H9 (cell line): Measurements from ENCODE around the gene CRACDL. TPM values are rescaled to one million over a fixed set of nuclear protein-coding genes. Genes with fewer than 3 reads are reported as not detected.

Experiments used
- DNase-seq: peaks from one replicate; pipeline ENCODE4 v3.0.0-alpha.2; 2017
- H2AFZ ChIP-seq: one replicate; pipeline ENCODE4 v1.6.1; 2013; ENCODE audit warnings: mild to moderate bottlenecking, low read length, control low read depth, moderate library complexity
- H2AK5ac ChIP-seq: 2 replicates; pipeline ENCODE4 v1.6.1; 2013; ENCODE audit warnings: low read length, control low read depth, mixed read lengths; ENCODE audit not compliant: insufficient read length
- H2BK120ac ChIP-seq: one replicate; pipeline ENCODE4 v1.6.1; 2013; ENCODE audit warnings: low read depth, mild to moderate bottlenecking, low read length, control low read depth, inconsistent platforms; ENCODE audit not compliant: poor library complexity, severe bottlenecking
- H2BK12ac ChIP-seq: 2 replicates; pipeline ENCODE4 v1.6.1; 2013; ENCODE audit warnings: low read length, control low read depth, mixed read lengths, low read depth; ENCODE audit not compliant: insufficient read length
- H2BK15ac ChIP-seq: 2 replicates; pipeline ENCODE4 v1.6.1; 2013; ENCODE audit warnings: low read depth, low read length, control low read depth
- H2BK20ac ChIP-seq: one replicate; pipeline ENCODE4 v1.6.1; 2013; ENCODE audit warnings: low read depth, mild to moderate bottlenecking, low read length, control low read depth, inconsistent platforms; ENCODE audit not compliant: poor library complexity, severe bottlenecking
- H2BK5ac ChIP-seq: 2 replicates; pipeline ENCODE4 v1.6.1; 2013; ENCODE audit warnings: low read length, control low read depth, mixed read lengths; ENCODE audit not compliant: insufficient read length
- H3K14ac ChIP-seq: 2 replicates; pipeline ENCODE4 v1.6.1; 2013; ENCODE audit warnings: low read length, control low read depth; ENCODE audit not compliant: insufficient read depth
- H3K18ac ChIP-seq: 2 replicates; pipeline ENCODE4 v1.6.1; 2013; ENCODE audit warnings: low read depth, mild to moderate bottlenecking, mixed read lengths, low read length, control low read depth; ENCODE audit not compliant: insufficient read length
- H3K23ac ChIP-seq: 2 replicates; pipeline ENCODE4 v1.6.1; 2013; ENCODE audit warnings: low read length, control low read depth, mixed read lengths, low read depth; ENCODE audit not compliant: insufficient read length
- H3K23me2 ChIP-seq: 2 replicates; pipeline ENCODE4 v1.6.1; 2013; ENCODE audit warnings: low read depth, mild to moderate bottlenecking, mixed read lengths, low read length, control low read depth; ENCODE audit not compliant: insufficient read length, poor library complexity, severe bottlenecking
- H3K27ac ChIP-seq: 2 replicates; pipeline ENCODE4 v1.5.1; 2013; ENCODE audit warnings: low read length, control low read depth, mixed read lengths, low read depth; ENCODE audit not compliant: insufficient read length
- H3K27me3 ChIP-seq: 2 replicates; pipeline ENCODE4 v1.6.1; 2013; ENCODE audit warnings: low read length, control low read depth, inconsistent platforms; ENCODE audit not compliant: insufficient read depth
- H3K4ac ChIP-seq: 2 replicates; pipeline ENCODE4 v1.6.1; 2013; ENCODE audit warnings: low read depth, mild to moderate bottlenecking, control low read depth, inconsistent platforms, low read length, moderate library complexity
- H3K4me1 ChIP-seq: 2 replicates; pipeline ENCODE4 v1.6.1; 2013; ENCODE audit warnings: low read length, control low read depth, inconsistent platforms; ENCODE audit not compliant: insufficient read depth
- H3K4me2 ChIP-seq: 2 replicates; pipeline ENCODE4 v1.6.1; 2013; ENCODE audit warnings: low read length, control low read depth, mixed read lengths; ENCODE audit not compliant: insufficient read length, insufficient read depth
- H3K56ac ChIP-seq: 2 replicates; pipeline ENCODE4 v1.6.1; 2013; ENCODE audit warnings: low read depth, mild to moderate bottlenecking, mixed read lengths, low read length, control low read depth; ENCODE audit not compliant: insufficient read length
- H3K79me1 ChIP-seq: 2 replicates; pipeline ENCODE4 v1.6.1; 2013; ENCODE audit warnings: low read depth, mild to moderate bottlenecking, moderate library complexity, low read length, control low read depth, inconsistent platforms; ENCODE audit not compliant: insufficient read depth, poor library complexity, severe bottlenecking
- H3K79me2 ChIP-seq: 2 replicates; pipeline ENCODE4 v1.6.1; 2013; ENCODE audit warnings: low read length, control low read depth, inconsistent platforms; ENCODE audit not compliant: insufficient read depth
- H3K9ac ChIP-seq: 2 replicates; pipeline ENCODE4 v1.6.1; 2013; ENCODE audit warnings: low read length, control low read depth, mixed read lengths; ENCODE audit not compliant: insufficient read length; ENCODE audit errors: extremely low read depth
- H3K9me3 ChIP-seq: one replicate; pipeline ENCODE4 v1.6.1; 2013; ENCODE audit warnings: low read depth, low read length, inconsistent platforms; ENCODE audit not compliant: control insufficient read depth
- H3T11ph ChIP-seq: one replicate; pipeline ENCODE4 v1.6.1; 2013; ENCODE audit warnings: mild to moderate bottlenecking, low read length, control low read depth, inconsistent platforms
- H4K20me1 ChIP-seq: one replicate; pipeline ENCODE4 v1.6.1; 2013; ENCODE audit not compliant: control insufficient read depth, insufficient read length, insufficient read depth
- H4K5ac ChIP-seq: 2 replicates; pipeline ENCODE4 v1.6.1; 2013; ENCODE audit warnings: low read depth, mild to moderate bottlenecking, mixed read lengths, low read length, control low read depth; ENCODE audit not compliant: insufficient read length
- H4K8ac ChIP-seq: replicated peaks from 2 replicates; pipeline ENCODE4 v1.6.1; 2013; ENCODE audit warnings: low read length, control low read depth, mixed read lengths, low read depth; ENCODE audit not compliant: insufficient read length
- H4K91ac ChIP-seq: 2 replicates; pipeline ENCODE4 v1.6.1; 2013; ENCODE audit warnings: low read depth, mild to moderate bottlenecking, moderate library complexity, mixed read lengths, low read length, control low read depth; ENCODE audit not compliant: insufficient read length
- H3K27ac Mint-ChIP-seq, 3 experiments: 2 replicates in 2 of 3; 3 replicates in 1 of 3; pipeline ENCODE4 v1.8.0; 2020 to 2021; ENCODE audit warnings: mixed read lengths in 3 of 3, mild to moderate bottlenecking in 1 of 3, moderate library complexity in 1 of 3
- H3K27me3 Mint-ChIP-seq: 2 replicates; pipeline ENCODE4 v1.8.0; 2021; ENCODE audit warnings: low read depth, mild to moderate bottlenecking, moderate library complexity, mixed read lengths
- H3K36me3 Mint-ChIP-seq, 3 experiments: 2 replicates in 2 of 3; 3 replicates in 1 of 3; pipeline ENCODE4 v1.8.0; 2020 to 2021; ENCODE audit warnings: low read depth in 3 of 3, mixed read lengths in 3 of 3; ENCODE audit not compliant: insufficient read depth in 1 of 3
- H3K4me1 Mint-ChIP-seq, 2 experiments: 2 replicates each; pipeline ENCODE4 v1.8.0; 2020; ENCODE audit warnings: mixed read lengths in 2 of 2
- H3K4me3 Mint-ChIP-seq, 2 experiments: 2 replicates in 1 of 2; 3 replicates in 1 of 2; pipeline ENCODE4 v1.8.0; 2020 to 2021; ENCODE audit warnings: mild to moderate bottlenecking in 2 of 2, mixed read lengths in 2 of 2, moderate library complexity in 1 of 2
- H3K9me3 Mint-ChIP-seq, 2 experiments: 2 replicates in 1 of 2; 3 replicates in 1 of 2; pipeline ENCODE4 v1.8.0; 2020; ENCODE audit warnings: mild to moderate bottlenecking in 2 of 2, mixed read lengths in 2 of 2, moderate library complexity in 1 of 2
- WGBS: extraction: QIAGEN DNeasy Blood & Tissue Kit; methylation state at CpG from one replicate; pipeline ENCODE4 v1.1.7; 2013; ENCODE audit warnings: missing lambda C conversion rate, low lambda C conversion rate, mixed read lengths; ENCODE audit not compliant: insufficient read length; ENCODE audit errors: extremely low coverage; 5-methylcytosine and 5-hydroxymethylcytosine counted together
- total RNA-seq: library from RNA; stranded (reverse); gene quantifications from 2 replicates; pipeline ENCODE4 v1.2.1, GENCODE V29; 2021
- TF ChIP-seq, protein P1 (sequence below): fragments of 200-600 bp; sonication (generic); conservative IDR thresholded peaks from 3 replicates; pipeline ENCODE4 v1.8.0; 2021; ENCODE audit warnings: antibody characterized with exemption, mild to moderate bottlenecking

The CRACDL gene
- total RNA-seq, 1 experiment from 2014 or later, result 0.48 TPM

DNA sequence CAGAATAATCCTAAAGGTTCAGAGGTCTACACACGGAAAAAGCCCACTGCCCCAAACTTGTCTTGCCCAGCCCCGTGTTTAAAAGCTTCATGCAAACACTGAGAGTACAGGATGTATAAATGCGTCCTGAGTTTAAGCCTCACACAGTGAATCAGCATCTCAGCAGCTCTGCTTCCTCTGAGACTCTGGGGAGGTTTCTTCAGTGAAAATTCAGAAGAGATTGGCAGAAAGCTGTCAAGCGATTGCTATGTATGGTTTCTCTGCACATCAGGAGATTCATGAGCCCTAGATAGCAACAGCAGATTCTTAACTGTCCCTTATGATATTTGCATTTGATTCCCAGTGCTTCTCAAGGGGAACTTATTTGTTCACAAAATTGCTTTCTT, 27.1 kb downstream of the CRACDL start:
- no peak overlapping the region for H4K5ac ChIP-seq
- no peak overlapping the region for H3K27ac ChIP-seq
- TF ChIP-seq, protein P1, sequence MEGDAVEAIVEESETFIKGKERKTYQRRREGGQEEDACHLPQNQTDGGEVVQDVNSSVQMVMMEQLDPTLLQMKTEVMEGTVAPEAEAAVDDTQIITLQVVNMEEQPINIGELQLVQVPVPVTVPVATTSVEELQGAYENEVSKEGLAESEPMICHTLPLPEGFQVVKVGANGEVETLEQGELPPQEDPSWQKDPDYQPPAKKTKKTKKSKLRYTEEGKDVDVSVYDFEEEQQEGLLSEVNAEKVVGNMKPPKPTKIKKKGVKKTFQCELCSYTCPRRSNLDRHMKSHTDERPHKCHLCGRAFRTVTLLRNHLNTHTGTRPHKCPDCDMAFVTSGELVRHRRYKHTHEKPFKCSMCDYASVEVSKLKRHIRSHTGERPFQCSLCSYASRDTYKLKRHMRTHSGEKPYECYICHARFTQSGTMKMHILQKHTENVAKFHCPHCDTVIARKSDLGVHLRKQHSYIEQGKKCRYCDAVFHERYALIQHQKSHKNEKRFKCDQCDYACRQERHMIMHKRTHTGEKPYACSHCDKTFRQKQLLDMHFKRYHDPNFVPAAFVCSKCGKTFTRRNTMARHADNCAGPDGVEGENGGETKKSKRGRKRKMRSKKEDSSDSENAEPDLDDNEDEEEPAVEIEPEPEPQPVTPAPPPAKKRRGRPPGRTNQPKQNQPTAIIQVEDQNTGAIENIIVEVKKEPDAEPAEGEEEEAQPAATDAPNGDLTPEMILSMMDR, result no peak
- no peaks in the 10 kb centered on the region for H3K79me1 ChIP-seq
- no peak overlapping the region for H3K56ac ChIP-seq
- no peak overlapping the region for H3K4ac ChIP-seq
- H3K18ac ChIP-seq, result no peak overlapping the region
- H3K36me3 Mint-ChIP-seq, result no peaks in the 10 kb centered on the region
- H3K27me3 Mint-ChIP-seq, result peaks cover 5% of the 10 kb centered on the region
- H2AK5ac ChIP-seq, result no peak overlapping the region
- H2BK120ac ChIP-seq, result no peak overlapping the region
- H3K9me3 Mint-ChIP-seq, result no peaks in the 10 kb centered on the region; a peak in 1 of 5 replicates
- H3K27me3 ChIP-seq, result no peaks in the 10 kb centered on the region
- H3T11ph ChIP-seq, result no peak overlapping the region
- H2BK20ac ChIP-seq, result no peak overlapping the region
- H3K4me2 ChIP-seq, result no peak overlapping the region
- no peak overlapping the region for H2AFZ ChIP-seq
- H3K23ac ChIP-seq, result no peak overlapping the region
- no peak overlapping the region for H4K8ac ChIP-seq
- H3K4me1 ChIP-seq, result no peaks in the 10 kb centered on the region
- DNase-seq, result no peak
- H3K27ac Mint-ChIP-seq, result no peak overlapping the region; a peak in 1 of 7 replicates
- no peaks in the 10 kb centered on the region for H3K9me3 ChIP-seq
- no peak overlapping the region for H2BK15ac ChIP-seq
- no peak overlapping the region for H4K91ac ChIP-seq
- H3K14ac ChIP-seq, result no peak overlapping the region
- no peak overlapping the region for H3K9ac ChIP-seq
- peaks cover 28 to 39% of the 10 kb centered on the region in 2 experiments for H3K4me1 Mint-ChIP-seq
- no peak overlapping the region for H3K4me3 Mint-ChIP-seq
- no peaks in the 10 kb centered on the region for H3K79me2 ChIP-seq
- H4K20me1 ChIP-seq, result no peaks in the 10 kb centered on the region
- H3K23me2 ChIP-seq, result no peaks in the 10 kb centered on the region
- WGBS, result no CpG with 5 or more reads among the region's 4 CpGs
- no peak overlapping the region for H2BK12ac ChIP-seq
- H2BK5ac ChIP-seq, result no peak overlapping the region
